Lower lobe of right lung (tissue), 2 donors: ENCODE results near the gene MACROD2. TPM values are rescaled to one million over a fixed set of nuclear protein-coding genes. Genes with fewer than 3 reads are reported as not detected.

Experiments used
- ATAC-seq, 2 donors: fragments of 200-7000 bp; cut with Tn5 transposase; one replicate each; pipeline ENCODE4 v1.9.1; 2020 to 2022; ENCODE audit warnings: mild to moderate bottlenecking in 2 of 2, moderate library complexity in 2 of 2
- DNase-seq: peaks from one replicate; pipeline ENCODE4 v3.0.0-alpha.2; 2020
- H3K27ac ChIP-seq: fragments of 200-600 bp; one replicate; pipeline ENCODE4 v1.8.0; 2022
- H3K27me3 ChIP-seq: fragments of 200-600 bp; one replicate; pipeline ENCODE4 v1.8.0; 2022; ENCODE audit warnings: low read depth
- H3K36me3 ChIP-seq: fragments of 200-600 bp; one replicate; pipeline ENCODE4 v1.8.0; 2022; ENCODE audit warnings: mild to moderate bottlenecking
- H3K4me1 ChIP-seq: fragments of 200-600 bp; one replicate; pipeline ENCODE4 v1.8.0; 2022
- H3K4me3 ChIP-seq: fragments of 200-600 bp; one replicate; pipeline ENCODE4 v1.8.0; 2022; ENCODE audit warnings: mild to moderate bottlenecking
- H3K9me3 ChIP-seq: fragments of 200-600 bp; one replicate; pipeline ENCODE4 v1.8.0; 2022
- CTCF ChIP-seq: fragments of 200-600 bp; IDR thresholded peaks from one replicate; pipeline ENCODE4 v1.8.0; 2022; ENCODE audit warnings: antibody characterized with exemption, mild to moderate bottlenecking
- intact Hi-C: fragments of 100-400 bp; cut with DNase I; formaldehyde crosslinking; loops from one replicate; pipeline ENCODE4 v1.11.0; 2022
- total RNA-seq: library from RNA; stranded (reverse); fragmentation: NEBNext Ultra II Directional; extraction: Animal tissue kit (Norgen Biotek cat#: 25700); gene quantifications from one replicate; pipeline ENCODE4 v1.2.1, GENCODE V29; 2021
- donor health status: DM: no; HTN: yes; CAD: no; lungs with severe emphysema.

Gene MACROD2
- total RNA-seq, 1 donor from 2014 or later, result 73.0 TPM

DNA sequence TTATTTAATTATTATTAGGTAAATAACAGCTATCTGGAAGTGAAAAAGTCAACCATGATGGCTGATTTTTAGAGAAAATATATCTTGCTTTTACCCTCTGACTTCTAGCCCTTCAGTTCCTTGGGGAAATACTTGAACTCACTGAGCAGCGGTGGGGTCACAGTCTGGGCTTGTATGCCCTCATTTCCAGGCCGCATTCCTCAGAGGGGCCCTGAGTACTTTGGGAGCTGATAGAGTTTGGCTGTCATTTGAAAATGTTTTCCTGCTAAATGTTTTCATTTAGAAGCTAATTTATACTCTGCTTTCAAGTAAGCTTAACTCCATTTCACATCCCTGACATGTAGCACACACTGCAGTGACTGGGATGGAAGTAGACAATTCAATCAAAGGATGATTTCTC lies 1549.4 kb downstream of the MACROD2 start:
- intact Hi-C loops, result no loop called here
- Histone ChIP-seq H3K4me3 (no peak overlapping the region), H3K27me3 (no peaks in the 10 kb centered on the region), H3K27ac (no peak overlapping the region), H3K36me3 (no peaks in the 10 kb centered on the region), H3K4me1 (no peaks in the 10 kb centered on the region), H3K9me3 (no peaks in the 10 kb centered on the region)
- no peak for ATAC-seq
- TF ChIP-seq CTCF, result no peak
- no peak for DNase-seq

DNA sequence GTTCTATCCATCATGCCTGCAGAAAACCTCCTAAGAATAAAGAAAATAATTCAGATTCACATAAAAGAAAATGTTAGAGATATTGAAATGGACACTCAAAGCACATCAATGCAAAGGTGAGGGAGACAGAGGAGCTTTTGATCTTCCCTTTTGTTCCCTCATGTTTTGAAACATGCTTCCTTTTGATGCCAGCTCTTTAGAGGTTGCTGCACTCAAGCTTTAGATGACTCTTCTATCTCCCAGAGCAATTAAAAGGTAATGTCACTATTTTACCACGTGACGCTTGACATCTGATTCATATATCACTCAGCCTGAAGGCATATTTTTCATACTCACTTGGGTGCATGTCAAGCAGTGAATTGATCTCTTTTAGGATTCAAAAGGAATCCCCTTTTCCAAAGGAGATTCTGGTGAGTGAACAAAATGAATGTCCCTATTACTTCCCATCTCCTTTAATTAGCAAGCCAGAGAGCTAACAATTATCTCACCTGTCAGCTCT lies 1551.3 kb downstream of the MACROD2 start:
- DNase-seq (no peak), ATAC-seq (no peak)
- H3K36me3 ChIP-seq, result no peaks in the 10 kb centered on the region
- TF ChIP-seq CTCF, result no peak
- no peaks in the 10 kb centered on the region for H3K27me3 ChIP-seq
- intact Hi-C loops, result no loop called here
- H3K9me3 ChIP-seq, result no peaks in the 10 kb centered on the region
- H3K4me3 ChIP-seq, result no peak overlapping the region
- no peaks in the 10 kb centered on the region for H3K4me1 ChIP-seq
- H3K27ac ChIP-seq, result no peak overlapping the region

DNA sequence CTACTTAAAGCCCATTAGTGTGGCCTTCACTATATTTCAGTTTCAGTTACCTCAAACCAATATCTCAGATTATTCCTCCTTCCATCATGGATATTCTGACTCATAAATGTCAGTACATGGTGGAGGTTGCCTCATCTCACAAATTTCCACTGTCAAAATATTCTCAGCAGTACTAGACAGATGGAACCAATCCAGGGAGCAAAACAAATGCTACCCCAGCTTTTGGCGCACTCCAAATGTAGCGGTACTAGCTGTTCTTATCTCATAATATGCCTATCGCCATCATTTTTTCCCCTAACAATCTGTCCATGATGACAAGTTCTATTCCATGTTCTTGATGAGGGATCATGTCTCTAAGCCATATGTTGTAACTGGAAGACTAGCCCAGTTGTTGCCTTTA lies 1551.8 kb downstream of the MACROD2 start:
- Histone ChIP-seq H3K36me3 (no peaks in the 10 kb centered on the region), H3K9me3 (peaks cover 3% of the 10 kb centered on the region), H3K4me3 (no peak overlapping the region), H3K27me3 (no peaks in the 10 kb centered on the region), H3K4me1 (no peaks in the 10 kb centered on the region), H3K27ac (no peak overlapping the region)
- no peak for TF ChIP-seq CTCF
- intact Hi-C loops, result no loop called here
- no peak for ATAC-seq
- no peak for DNase-seq

- Histone ChIP-seq H3K27ac (no peak overlapping the region), H3K27me3 (no peaks in the 10 kb centered on the region), H3K36me3 (no peaks in the 10 kb centered on the region), H3K4me3 (no peak overlapping the region), H3K4me1 (no peaks in the 10 kb centered on the region), H3K9me3 (peaks cover 7% of the 10 kb centered on the region)
- no peak for TF ChIP-seq CTCF
- no peak for ATAC-seq
- intact Hi-C loops, result no loop called here
- no peak for DNase-seq
Measured at GRCh38 chr20:15550116-15550870, 1555.0 kb downstream of the MACROD2 start.

GRCh38 chr20:15555913-15556312 lies 1560.6 kb downstream of the MACROD2 start:
- no peak for ATAC-seq
- H3K4me1 ChIP-seq, result no peaks in the 10 kb centered on the region
- intact Hi-C loops, result no loop called here

More at GRCh38 chr20:15555913-15556312, 1560.6 kb downstream of the MACROD2 start:
- no peak for DNase-seq
- Histone ChIP-seq H3K36me3 (no peaks in the 10 kb centered on the region), H3K27me3 (no peaks in the 10 kb centered on the region), H3K4me3 (no peak overlapping the region), H3K9me3 (peaks cover 7% of the 10 kb centered on the region), H3K27ac (no peak overlapping the region)
- TF ChIP-seq CTCF, result no peak
